Fibroblast of lung (primary cell): ENCODE data around the gene GRHL3. TPM values are rescaled to one million over a fixed set of nuclear protein-coding genes. Genes with fewer than 3 reads are reported as not detected.

Experiments
- DNase-seq, 2 donors: peaks; one replicate each; pipeline versions ENCODE4 v3.0.0 to v3.0.0-alpha.2; 2010; ENCODE audit warnings: low read depth in 2 of 2
- H2AFZ ChIP-seq: 2 replicates; pipeline ENCODE4 v1.5.1; 2012; ENCODE audit warnings: low read length, control low read depth, inconsistent platforms
- H3K27ac ChIP-seq: 2 replicates; pipeline ENCODE4 v1.5.1; 2011; ENCODE audit warnings: low read length, control low read depth; ENCODE audit not compliant: insufficient read depth
- H3K27me3 ChIP-seq: 2 replicates; pipeline ENCODE4 v1.5.1; 2011; ENCODE audit warnings: mild to moderate bottlenecking, low read length; ENCODE audit not compliant: control insufficient read depth, insufficient read depth
- H3K36me3 ChIP-seq: 2 replicates; pipeline ENCODE4 v1.5.1; 2011; ENCODE audit warnings: low read length; ENCODE audit not compliant: control insufficient read depth, insufficient read depth
- H3K4me1 ChIP-seq: 2 replicates; pipeline ENCODE4 v1.5.1; 2011; ENCODE audit warnings: low read length; ENCODE audit not compliant: control insufficient read depth, insufficient read depth; ENCODE audit errors: extremely low read depth
- H3K4me2 ChIP-seq: 2 replicates; pipeline ENCODE4 v1.5.1; 2011; ENCODE audit warnings: low read length, control low read depth; ENCODE audit not compliant: insufficient read depth; ENCODE audit errors: extremely low read depth
- H3K4me3 ChIP-seq, 4 experiments: fragments of 200-600 bp in 1 of 4; sonication (generic) in 1 of 4; replicated peaks in 1 of 4; 2 replicates each; pipeline ENCODE4 v1.5.1; 2011 to 2016; ENCODE audit warnings: low read length in 4 of 4, low read depth in 3 of 4, mild to moderate bottlenecking in 3 of 4, control low read depth in 2 of 4, inconsistent platforms in 1 of 4, mixed read lengths in 1 of 4; ENCODE audit not compliant: insufficient read depth in 1 of 4; ENCODE audit errors: control extremely low read depth in 1 of 4
- H3K79me2 ChIP-seq: 2 replicates; pipeline ENCODE4 v1.5.1; 2012; ENCODE audit warnings: mild to moderate bottlenecking, low read length, inconsistent platforms; ENCODE audit not compliant: control insufficient read depth, insufficient read depth
- H3K9ac ChIP-seq: 2 replicates; pipeline ENCODE4 v1.5.1; 2011; ENCODE audit warnings: mild to moderate bottlenecking, low read length, control low read depth; ENCODE audit not compliant: insufficient read depth
- H3K9me3 ChIP-seq: 2 replicates; pipeline ENCODE4 v1.5.1; 2012; ENCODE audit warnings: low read depth, low read length; ENCODE audit not compliant: control insufficient read depth, insufficient read depth
- H4K20me1 ChIP-seq: 2 replicates; pipeline ENCODE4 v1.5.1; 2011; ENCODE audit warnings: low read length; ENCODE audit not compliant: control insufficient read depth, insufficient read depth; ENCODE audit errors: extremely low read depth
- CTCF ChIP-seq, 2 donors: IDR thresholded peaks in 1 of 2; conservative IDR thresholded peaks in 1 of 2; 1 replicate in 1 of 2; 2 replicates in 1 of 2; pipeline ENCODE4 v1.5.1; 2011 to 2012; ENCODE audit warnings: low read length in 2 of 2, control low read depth in 1 of 2, inconsistent platforms in 1 of 2, low read depth in 1 of 2, mild to moderate bottlenecking in 1 of 2
- EZH2 ChIP-seq: IDR thresholded peaks from 2 replicates; pipeline ENCODE4 v1.5.1; 2012; ENCODE audit warnings: low read length, control low read depth, mild to moderate bottlenecking; ENCODE audit errors: missing control alignments
- polyA plus RNA-seq, 2 donors: library from polyadenylated mRNA; depleted of rRNA in 1 of 2; stranded (reverse) in 1 of 2; unstranded in 1 of 2; fragments of >200 nt; gene quantifications; 2 replicates each; pipeline ENCODE4 v1.2.1, GENCODE V29; 2011 to 2012; ENCODE audit warnings: missing spikeins in 1 of 2
- total RNA-seq: library from RNA; depleted of rRNA; stranded (reverse); fragments of >200 nt; gene quantifications from 2 replicates; pipeline ENCODE4 v1.2.1, GENCODE V29; 2014

Gene GRHL3
- total and polyA plus RNA-seq, 2 donors (not counting 1 experiment from before 2014, with no cell fraction given): 0.03 TPM; not detected in 1

DNA sequence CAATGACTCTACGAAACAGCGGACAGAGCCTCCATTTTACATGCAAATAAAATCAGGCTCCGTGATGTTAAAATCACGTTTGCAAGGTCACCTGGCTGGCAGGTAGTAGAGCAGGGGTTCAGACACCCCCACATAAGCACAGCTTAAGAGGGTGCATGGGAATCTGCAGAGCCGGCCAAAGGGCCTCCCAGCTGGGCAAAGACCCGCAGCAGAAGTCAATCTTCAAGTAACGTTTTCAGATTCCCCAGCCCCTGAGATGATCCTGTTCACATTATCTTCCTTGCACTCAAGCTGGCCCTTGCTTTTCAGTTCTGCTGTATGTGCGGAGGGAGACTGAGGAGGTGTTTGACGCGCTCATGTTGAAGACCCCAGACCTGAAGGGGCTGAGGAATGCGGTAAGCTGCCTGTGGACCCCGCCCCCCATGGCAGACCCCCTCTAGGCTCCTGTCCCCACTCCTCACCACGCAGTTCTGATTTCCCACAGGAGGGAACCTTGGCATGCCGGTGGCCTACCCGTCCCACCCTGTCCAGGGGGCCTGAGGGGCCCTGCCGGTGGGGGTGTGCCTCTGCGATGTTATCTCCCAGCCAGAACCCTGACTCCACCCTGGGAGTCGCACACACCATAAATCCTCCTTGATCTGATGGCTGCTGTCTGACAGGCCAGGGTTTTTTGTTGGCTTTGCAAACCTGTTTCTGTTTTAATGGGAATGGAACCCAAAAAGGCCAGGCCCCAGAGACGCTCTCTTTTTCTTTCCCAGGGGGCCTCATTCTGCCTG, 28.2 kb downstream of the GRHL3 start:
- no peaks in the 10 kb centered on the region for H3K36me3 ChIP-seq
- no peaks in the 10 kb centered on the region for H4K20me1 ChIP-seq
- no peaks in the 10 kb centered on the region for H3K79me2 ChIP-seq
- no peak overlapping the region for H3K27ac ChIP-seq
- H3K27me3 ChIP-seq: peaks cover 2% of the 10 kb centered on the region
- no peak overlapping the region for H3K4me3 ChIP-seq
- DNase-seq: no peak
- H3K4me2 ChIP-seq: no peak overlapping the region
- TF ChIP-seq CTCF (conservative IDR thresholded peaks at IDR 0.05 in 1 of 2, IDR thresholded peaks at IDR 0.05 in 1 of 2; ENCODE audit: low read depth in 1 of 2, low read length in 2 of 2): no peak
- no peak for TF ChIP-seq EZH2
- H3K9me3 ChIP-seq: no peaks in the 10 kb centered on the region
- H3K4me1 ChIP-seq: no peaks in the 10 kb centered on the region
- no peak overlapping the region for H2AFZ ChIP-seq
- no peak overlapping the region for H3K9ac ChIP-seq

- TF ChIP-seq EZH2: no peak
- TF ChIP-seq CTCF (conservative IDR thresholded peaks at IDR 0.05 in 1 of 2, IDR thresholded peaks at IDR 0.05 in 1 of 2; ENCODE audit: low read depth in 1 of 2, low read length in 2 of 2): no peak
- H3K9me3 ChIP-seq: no peaks in the 10 kb centered on the region
- H3K27ac ChIP-seq: no peak overlapping the region
- H3K4me1 ChIP-seq: no peaks in the 10 kb centered on the region
- no peaks in the 10 kb centered on the region for H4K20me1 ChIP-seq
- DNase-seq: no peak
- H3K4me2 ChIP-seq: no peak overlapping the region
- no peak overlapping the region for H3K4me3 ChIP-seq
- peaks cover 2% of the 10 kb centered on the region for H3K27me3 ChIP-seq
- H3K79me2 ChIP-seq: no peaks in the 10 kb centered on the region
- no peak overlapping the region for H3K9ac ChIP-seq
- H2AFZ ChIP-seq: no peak overlapping the region
- no peaks in the 10 kb centered on the region for H3K36me3 ChIP-seq
These were observed 29.0 kb downstream of the GRHL3 start for GRCh38 chr1:24348196-24348595.

DNA sequence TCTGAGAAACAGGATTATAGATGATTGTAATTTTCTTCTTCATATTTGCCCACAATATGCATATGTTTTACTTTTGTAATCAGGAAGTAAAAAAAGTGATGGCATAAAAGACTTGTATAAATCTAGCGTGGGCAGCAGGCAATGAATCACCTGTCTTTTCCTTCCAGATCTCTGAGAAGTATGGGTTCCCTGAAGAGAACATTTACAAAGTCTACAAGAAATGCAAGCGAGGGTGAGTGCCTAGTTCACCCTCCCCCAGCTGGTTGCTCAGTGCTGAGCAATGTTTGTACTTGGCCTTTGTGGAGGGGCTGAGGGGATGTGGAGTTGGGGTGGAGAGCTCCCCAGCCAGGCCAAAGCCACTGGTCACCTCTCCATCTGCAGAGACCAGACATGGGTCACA, 30.7 kb downstream of the GRHL3 start:
- Histone ChIP-seq H3K27ac (no peak overlapping the region), H3K9me3 (no peaks in the 10 kb centered on the region), H3K27me3 (peaks cover 2% of the 10 kb centered on the region), H4K20me1 (no peaks in the 10 kb centered on the region), H2AFZ (no peak overlapping the region), H3K4me1 (no peaks in the 10 kb centered on the region), H3K4me3 (no peak overlapping the region), H3K79me2 (no peaks in the 10 kb centered on the region), H3K36me3 (no peaks in the 10 kb centered on the region), H3K4me2 (no peak overlapping the region), H3K9ac (no peak overlapping the region)
- TF ChIP-seq EZH2 (no peak), CTCF (conservative IDR thresholded peaks at IDR 0.05 in 1 of 2, IDR thresholded peaks at IDR 0.05 in 1 of 2; ENCODE audit: low read depth in 1 of 2, low read length in 2 of 2) (no peak)
- DNase-seq: peak in 1 of 2 donors; percentile 70
